Neural cell (in vitro differentiated cells): Measurements from ENCODE around the gene ZNF705A. TPM values are rescaled to one million over a fixed set of nuclear protein-coding genes. Genes with fewer than 3 reads are reported as not detected.

Experiments
- H2AFZ ChIP-seq: fragments of 200-600, 300-800 bp; sonication (generic), shearing (Covaris generic); 2 replicates; pipeline ENCODE4 v1.6.0; 2014; ENCODE audit warnings: low read depth, mild to moderate bottlenecking, antibody characterized with exemption, low read length, moderate library complexity
- H3F3A ChIP-seq: fragments of 200-600 bp; shearing (Covaris generic); 2 replicates; pipeline ENCODE4 v1.6.1; 2016; ENCODE audit warnings: mild to moderate bottlenecking, moderate library complexity, mixed read lengths, antibody characterized with exemption, low read length; ENCODE audit not compliant: insufficient read depth, poor library complexity, severe bottlenecking
- H3K27ac ChIP-seq: fragments of 200-600, 300-800 bp; sonication (generic), shearing (Covaris generic); 2 replicates; pipeline ENCODE4 v1.5.1; 2014; ENCODE audit warnings: mild to moderate bottlenecking, low read length, moderate library complexity
- H3K27me3 ChIP-seq: fragments of 300-800, 200-600 bp; sonication (generic), shearing (Covaris generic); 2 replicates; pipeline ENCODE4 v1.6.0; 2014; ENCODE audit warnings: mild to moderate bottlenecking, low read depth, low read length, moderate library complexity; ENCODE audit not compliant: insufficient read depth
- H3K36me3 ChIP-seq: fragments of 300-800, 200-600 bp; sonication (generic), shearing (Covaris generic); 2 replicates; pipeline ENCODE4 v1.5.1; 2014; ENCODE audit warnings: mild to moderate bottlenecking, antibody characterized with exemption, low read length, moderate library complexity; ENCODE audit not compliant: insufficient read depth
- H3K4me2 ChIP-seq: fragments of 300-800, 200-600 bp; sonication (generic), shearing (Covaris generic); 2 replicates; pipeline ENCODE4 v1.6.0; 2014; ENCODE audit warnings: mild to moderate bottlenecking, low read length
- H3K4me3 ChIP-seq: fragments of 300-800, 200-600 bp; sonication (generic), shearing (Covaris generic); 2 replicates; pipeline ENCODE4 v1.5.1; 2014; ENCODE audit warnings: mild to moderate bottlenecking, low read length, moderate library complexity
- H3K79me2 ChIP-seq: fragments of 200-600 bp; shearing (Covaris generic); replicated peaks from 2 replicates; pipeline ENCODE4 v1.6.0; 2014; ENCODE audit warnings: mild to moderate bottlenecking, low read length, moderate library complexity; ENCODE audit not compliant: insufficient read depth
- H3K9ac ChIP-seq: fragments of 300-800, 200-600 bp; sonication (generic), shearing (Covaris generic); 2 replicates; pipeline ENCODE4 v1.6.1; 2016; ENCODE audit warnings: mild to moderate bottlenecking, low read length, mixed read lengths
- H3K9me2 ChIP-seq: fragments of 200-600 bp; shearing (Covaris generic); 2 replicates; pipeline ENCODE4 v1.6.1; 2016; ENCODE audit warnings: mild to moderate bottlenecking, low read length, mixed read lengths; ENCODE audit not compliant: insufficient read depth
- H3K9me3 ChIP-seq: fragments of 200-600, 300-800 bp; sonication (generic), shearing (Covaris generic); 2 replicates; pipeline ENCODE4 v1.6.1; 2016; ENCODE audit warnings: mild to moderate bottlenecking, mixed run types, low read length, moderate library complexity, mixed read lengths
- H4K20me1 ChIP-seq: fragments of 200-600 bp; shearing (Covaris generic); 2 replicates; pipeline ENCODE4 v1.6.1; 2016; ENCODE audit warnings: mild to moderate bottlenecking, mixed run types; ENCODE audit not compliant: insufficient read depth
- CTCF ChIP-seq: fragments of 450-650 bp; IDR thresholded peaks from 2 replicates; pipeline ENCODE4 v1.5.1; 2014; ENCODE audit warnings: antibody characterized with exemption, mild to moderate bottlenecking, moderate library complexity; ENCODE audit not compliant: poor library complexity, severe bottlenecking
- EP300 ChIP-seq: fragments of 450-650 bp; conservative IDR thresholded peaks from 2 replicates; pipeline ENCODE4 v1.6.1; 2014; ENCODE audit warnings: antibody characterized with exemption, mild to moderate bottlenecking, moderate library complexity; ENCODE audit not compliant: poor library complexity, severe bottlenecking
- EZH2 ChIP-seq: fragments of 200-600, 300-800 bp; shearing (Covaris generic), sonication (generic); IDR thresholded peaks from 2 replicates; pipeline ENCODE4 v1.6.1; 2014; ENCODE audit warnings: antibody characterized with exemption, low read length, borderline replicate concordance, mild to moderate bottlenecking; ENCODE audit not compliant: insufficient read depth, poor library complexity, severe bottlenecking
- MXI1 ChIP-seq: fragments of 450-650 bp; conservative IDR thresholded peaks from 2 replicates; pipeline ENCODE4 v1.6.1; 2014; ENCODE audit warnings: antibody characterized with exemption, mild to moderate bottlenecking; ENCODE audit not compliant: poor library complexity, severe bottlenecking
- POLR2AphosphoS5 ChIP-seq: IDR thresholded peaks from 2 replicates; pipeline ENCODE4 v1.6.1; 2012
- RAD21 ChIP-seq: fragments of 450-650 bp; conservative IDR thresholded peaks from 2 replicates; pipeline ENCODE4 v1.6.1; 2014; ENCODE audit warnings: antibody characterized with exemption, mild to moderate bottlenecking, moderate library complexity
- REST ChIP-seq: IDR thresholded peaks from 2 replicates; pipeline ENCODE4 v1.6.1; 2012; ENCODE audit warnings: borderline replicate concordance
- SMC3 ChIP-seq: fragments of 450-650 bp; conservative IDR thresholded peaks from 2 replicates; pipeline ENCODE4 v1.6.1; 2014; ENCODE audit warnings: antibody characterized with exemption, mild to moderate bottlenecking, moderate library complexity; ENCODE audit not compliant: poor library complexity
- TAF1 ChIP-seq: IDR thresholded peaks from 2 replicates; pipeline ENCODE4 v1.6.1; 2012; ENCODE audit warnings: low read depth
- polyA plus RNA-seq: library from polyadenylated mRNA; depleted of rRNA; stranded (reverse); fragments of >200 nt; gene quantifications from 2 replicates; pipeline ENCODE4 v1.2.3, GENCODE V29; 2014

The ZNF705A gene
- polyA plus RNA-seq, 1 donor from 2014 or later: not detected

GRCh38 chr12:8123124-8123912 lies 33.5 kb upstream of the ZNF705A start, which contains the start of gene CLEC4A:
Gene CLEC4A, plus strand, starts transcription at chr12:8123617. Its CDS starts 262 bp downstream, at chr12:8123879.
- H3K9ac ChIP-seq: no peak within 1 kb of the TSS
- no peaks in the 10 kb centered on the region for H4K20me1 ChIP-seq
- TF ChIP-seq CTCF: no peak
- TF ChIP-seq EZH2: no peak
- no peak for TF ChIP-seq EP300
- TF ChIP-seq POLR2AphosphoS5: no peak
- TF ChIP-seq REST: no peak
- no peak for TF ChIP-seq MXI1
- no peak for TF ChIP-seq RAD21
- TF ChIP-seq TAF1: no peak
- no peak for TF ChIP-seq SMC3
- H2AFZ ChIP-seq: no peak within 1 kb of the TSS
- H3K27ac ChIP-seq: no peak within 1 kb of the TSS
- H3K36me3 ChIP-seq: no peaks in the 10 kb centered on the region
- no peak within 1 kb of the TSS for H3K4me2 ChIP-seq
- H3K27me3 ChIP-seq: no peaks in the 10 kb centered on the region
- no peak within 1 kb of the TSS for H3K4me3 ChIP-seq
- H3K79me2 ChIP-seq: no peaks in the 10 kb centered on the region
- no peaks in the 10 kb centered on the region for H3K9me2 ChIP-seq
- H3F3A ChIP-seq: no peaks in the 10 kb centered on the region
- no peaks in the 10 kb centered on the region for H3K9me3 ChIP-seq

- H3K27ac ChIP-seq: no peak overlapping the region
- TF ChIP-seq REST: no peak
- TF ChIP-seq EP300: no peak
- no peak for TF ChIP-seq EZH2
- TF ChIP-seq MXI1: no peak
- TF ChIP-seq SMC3: no peak
- TF ChIP-seq POLR2AphosphoS5: no peak
- no peak for TF ChIP-seq TAF1
- no peak for TF ChIP-seq RAD21
- no peak for TF ChIP-seq CTCF
- H3K36me3 ChIP-seq: no peaks in the 10 kb centered on the region
- H3K9ac ChIP-seq: no peak overlapping the region
- no peak overlapping the region for H3K4me3 ChIP-seq
- H3K79me2 ChIP-seq: no peaks in the 10 kb centered on the region
- H4K20me1 ChIP-seq: no peaks in the 10 kb centered on the region
- no peak overlapping the region for H3K4me2 ChIP-seq
- H3K9me3 ChIP-seq: no peaks in the 10 kb centered on the region
- no peaks in the 10 kb centered on the region for H3F3A ChIP-seq
- no peaks in the 10 kb centered on the region for H3K9me2 ChIP-seq
- no peak overlapping the region for H2AFZ ChIP-seq
- no peaks in the 10 kb centered on the region for H3K27me3 ChIP-seq
Measured at GRCh38 chr12:8127138-8127537, 29.7 kb upstream of the ZNF705A start.
